CD4-positive, CD25-positive, alpha-beta regulatory T cell (primary cell): Measurements from ENCODE around the gene OSBP2. TPM values are rescaled to one million over a fixed set of nuclear protein-coding genes. Genes with fewer than 3 reads are reported as not detected.

Source experiments
- ATAC-seq, 2 donors: fragments of 150-1000 bp; cut with Tn5 transposase; one replicate each; pipeline ENCODE4 v1.10.0; 2021; ENCODE audit warnings: low read depth in 2 of 2, moderate number of reproducible peaks in 2 of 2, moderate library complexity in 1 of 2
- DNase-seq, 3 donors: peaks; one replicate each; pipeline versions ENCODE4 v3.0.0 to v3.0.0-alpha.2; 2012 to 2022; ENCODE audit warnings: mixed read lengths in 1 of 3
- H3K27ac ChIP-seq: one replicate; pipeline ENCODE4 v1.7.0; 2013; ENCODE audit warnings: mild to moderate bottlenecking, low read length; ENCODE audit not compliant: insufficient read depth, poor library complexity, severe bottlenecking
- H3K27me3 ChIP-seq: one replicate; pipeline ENCODE4 v1.7.0; 2013; ENCODE audit warnings: low read length; ENCODE audit not compliant: control insufficient read depth, insufficient read depth
- H3K36me3 ChIP-seq: one replicate; pipeline ENCODE4 v1.7.0; 2013; ENCODE audit warnings: mild to moderate bottlenecking, low read length, moderate library complexity; ENCODE audit not compliant: control insufficient read depth, insufficient read depth
- H3K4me1 ChIP-seq: 2 replicates; pipeline ENCODE4 v1.7.0; 2013; ENCODE audit warnings: mild to moderate bottlenecking, low read length; ENCODE audit not compliant: insufficient read depth, control insufficient read depth, poor library complexity, severe bottlenecking
- H3K4me3 ChIP-seq: one replicate; pipeline ENCODE4 v1.7.0; 2013; ENCODE audit warnings: low read depth, mild to moderate bottlenecking, low read length, moderate library complexity
- H3K9me3 ChIP-seq, 2 experiments: 1 replicate in 1 of 2; 2 replicates in 1 of 2; pipeline ENCODE4 v1.7.0; 2013; ENCODE audit warnings: low read length in 2 of 2, mild to moderate bottlenecking in 1 of 2, moderate library complexity in 1 of 2; ENCODE audit not compliant: control insufficient read depth in 2 of 2
- H3K27ac Mint-ChIP-seq, 3 donors: one replicate each; pipeline ENCODE4 v1.8.0; 2020 to 2022; ENCODE audit warnings: mild to moderate bottlenecking in 3 of 3, mixed read lengths in 3 of 3, moderate library complexity in 2 of 3
- H3K27me3 Mint-ChIP-seq: one replicate; pipeline ENCODE4 v1.8.0; 2022; ENCODE audit warnings: mild to moderate bottlenecking, mixed read lengths
- H3K36me3 Mint-ChIP-seq: one replicate; pipeline ENCODE4 v1.8.0; 2020; ENCODE audit warnings: mixed read lengths
- H3K4me1 Mint-ChIP-seq, 4 donors: one replicate each; pipeline ENCODE4 v1.8.0; 2020 to 2022; ENCODE audit warnings: mixed read lengths in 4 of 4, mild to moderate bottlenecking in 1 of 4
- H3K4me3 Mint-ChIP-seq, 4 donors: one replicate each; pipeline ENCODE4 v1.8.0; 2020 to 2022; ENCODE audit warnings: mild to moderate bottlenecking in 4 of 4, mixed read lengths in 4 of 4, moderate library complexity in 3 of 4
- H3K9me3 Mint-ChIP-seq, 7 donors: one replicate each; pipeline ENCODE4 v1.8.0; 2020 to 2022; ENCODE audit warnings: mixed read lengths in 7 of 7, mild to moderate bottlenecking in 3 of 7, moderate library complexity in 2 of 7
- polyA plus RNA-seq, 4 donors: library from polyadenylated mRNA; unstranded; fragments of 300-500 nt; fragmentation: Illumina TruSeq; gene quantifications; one replicate each; pipeline ENCODE4 v1.2.3, GENCODE V29; 2021
- total RNA-seq: library from RNA; stranded (reverse); gene quantifications from one replicate; pipeline ENCODE4 v1.2.3, GENCODE V29; 2022

The OSBP2 gene
- total and polyA plus RNA-seq, 5 donors from 2014 or later = 0.86 to 9.9 (median 1.7) TPM

DNA sequence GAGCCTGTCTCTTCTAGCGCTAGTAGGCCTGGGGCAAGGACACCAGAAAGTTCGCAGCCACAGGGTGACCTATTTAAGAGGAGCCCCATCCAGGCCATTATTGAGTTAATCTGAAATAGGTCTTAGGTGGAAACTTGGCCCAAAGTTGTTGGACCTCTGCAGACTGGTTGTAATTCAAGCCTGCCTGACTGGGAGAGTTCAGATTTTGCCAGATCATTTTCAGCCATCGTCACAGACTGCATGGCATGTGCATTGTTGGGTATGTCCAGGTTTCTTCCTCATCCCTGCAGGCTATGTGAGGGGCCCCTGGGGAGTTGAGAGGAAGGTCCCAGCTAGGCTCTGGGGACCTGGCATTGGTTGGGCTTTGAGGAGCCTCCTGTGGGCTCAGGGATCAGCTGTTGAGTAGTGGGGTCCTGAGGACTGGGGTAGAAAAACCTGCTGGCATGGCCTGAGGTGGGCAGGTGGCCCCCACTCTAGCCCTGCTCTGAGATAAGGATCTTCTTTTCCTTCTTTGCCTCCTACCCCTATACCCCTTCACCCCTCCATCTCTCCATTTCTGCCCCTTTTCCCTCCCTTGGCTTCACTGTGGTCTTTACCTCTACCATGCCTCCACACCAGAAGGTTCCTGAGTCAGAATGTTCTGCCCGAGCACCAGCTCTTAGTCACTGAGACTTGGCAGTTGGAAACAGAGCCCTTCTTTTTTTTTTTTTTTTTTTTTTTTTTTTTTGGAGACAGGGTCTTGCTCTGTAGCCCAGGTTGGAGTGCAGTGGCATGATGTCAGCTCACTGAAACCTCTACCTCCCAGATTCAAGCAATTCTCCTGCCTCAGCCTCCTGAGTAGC lies 161.2 kb downstream of the OSBP2 start:
- ATAC-seq (no peak), DNase-seq (no peak)
- H3K27me3 Mint-ChIP-seq = no peaks in the 10 kb centered on the region
- no peaks in the 10 kb centered on the region for H3K36me3 Mint-ChIP-seq
- no peak overlapping the region for H3K27ac Mint-ChIP-seq
- Histone ChIP-seq H3K36me3 (no peaks in the 10 kb centered on the region), H3K27me3 (peaks cover 4% of the 10 kb centered on the region), H3K9me3 (no peaks in the 10 kb centered on the region), H3K27ac (no peak overlapping the region), H3K4me1 (no peaks in the 10 kb centered on the region), H3K4me3 (no peak overlapping the region)
- peaks cover 0 to 13% (median 0%) of the 10 kb centered on the region in 7 donors for H3K9me3 Mint-ChIP-seq
- H3K4me3 Mint-ChIP-seq = no peak overlapping the region
- H3K4me1 Mint-ChIP-seq = no peaks in the 10 kb centered on the region

DNA sequence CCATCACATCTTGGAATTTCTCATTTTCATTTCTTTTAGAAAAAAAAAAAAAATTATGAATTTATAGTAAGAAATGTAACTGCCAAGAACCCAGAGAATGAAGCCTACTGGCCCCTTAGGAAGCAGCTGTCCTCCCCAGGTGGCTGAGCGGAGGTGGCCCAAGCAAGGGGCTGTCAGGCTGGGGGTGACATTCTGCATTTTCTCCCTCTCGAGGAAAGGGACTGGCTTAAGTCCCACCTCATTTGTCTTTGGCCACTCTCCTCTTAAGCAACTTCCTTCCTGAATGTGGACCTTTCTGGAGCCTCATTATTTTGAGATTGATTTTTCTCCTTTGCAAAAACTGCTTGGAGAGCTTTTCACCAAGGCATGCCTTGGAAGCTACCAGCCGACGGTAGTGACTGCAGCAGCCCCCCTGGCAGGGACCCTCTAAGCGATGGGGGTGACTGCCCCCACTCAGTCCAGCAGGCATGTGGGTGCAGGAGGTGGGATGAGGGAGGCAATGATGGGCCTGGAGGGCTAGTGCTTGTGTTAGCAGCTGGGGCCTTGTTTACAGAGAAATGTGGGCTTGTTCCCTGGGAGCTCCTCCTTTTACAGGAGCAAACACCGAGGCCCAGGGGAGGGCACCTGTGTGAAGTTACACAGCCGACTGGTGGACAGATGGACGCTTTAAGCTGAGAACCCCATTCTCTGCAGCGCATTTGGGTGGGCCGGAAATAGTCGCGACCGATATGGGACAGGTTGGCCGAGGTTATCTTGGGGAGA lies 162.2 kb downstream of the OSBP2 start:
- Histone ChIP-seq H3K4me1 (no peaks in the 10 kb centered on the region), H3K27ac (no peak overlapping the region), H3K4me3 (no peak overlapping the region), H3K9me3 (no peaks in the 10 kb centered on the region), H3K36me3 (no peaks in the 10 kb centered on the region), H3K27me3 (peaks cover 2% of the 10 kb centered on the region)
- Mint-ChIP-seq H3K36me3 (no peaks in the 10 kb centered on the region), H3K9me3 (peaks cover 0 to 13% (median 0%) of the 10 kb centered on the region in 7 donors), H3K27ac (no peak overlapping the region), H3K4me3 (no peak overlapping the region), H3K4me1 (no peaks in the 10 kb centered on the region), H3K27me3 (no peaks in the 10 kb centered on the region)
- DNase-seq = no peak
- ATAC-seq = no peak

DNA sequence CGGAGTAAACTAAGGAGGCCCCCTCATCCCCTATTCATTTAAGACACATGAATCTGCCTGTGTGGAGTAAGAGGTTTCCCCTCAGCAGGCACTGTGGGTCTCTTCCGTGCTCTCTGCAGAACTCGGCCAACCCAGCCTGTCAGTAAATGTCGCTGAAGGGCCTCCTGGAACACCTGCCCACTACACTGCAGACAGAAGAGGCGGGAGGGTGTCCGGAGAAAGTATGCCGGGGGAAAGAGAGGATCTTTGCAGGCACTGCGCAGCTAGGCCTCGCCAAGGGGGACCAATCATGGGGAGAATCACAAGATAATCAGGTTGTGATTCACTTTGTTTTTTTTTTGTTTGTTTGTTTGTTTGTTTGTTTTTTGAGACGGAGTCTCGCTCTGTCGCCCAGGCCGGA lies 163.1 kb downstream of the OSBP2 start:
- H3K27ac Mint-ChIP-seq = no peak overlapping the region
- Histone ChIP-seq H3K36me3 (no peaks in the 10 kb centered on the region), H3K27me3 (peaks cover 2% of the 10 kb centered on the region), H3K9me3 (no peaks in the 10 kb centered on the region), H3K4me1 (no peaks in the 10 kb centered on the region), H3K4me3 (no peak overlapping the region), H3K27ac (no peak overlapping the region)
- H3K4me3 Mint-ChIP-seq = no peak overlapping the region
- H3K4me1 Mint-ChIP-seq = no peaks in the 10 kb centered on the region
- peaks cover 0 to 5% (median 0%) of the 10 kb centered on the region in 7 donors for H3K9me3 Mint-ChIP-seq
- DNase-seq = no peak
- H3K36me3 Mint-ChIP-seq = no peaks in the 10 kb centered on the region
- ATAC-seq = no peak
- no peaks in the 10 kb centered on the region for H3K27me3 Mint-ChIP-seq

- ATAC-seq = no peak
- DNase-seq = no peak
These were observed 164.5 kb downstream of the OSBP2 start for GRCh38 chr22:30858976-30859713.

DNA sequence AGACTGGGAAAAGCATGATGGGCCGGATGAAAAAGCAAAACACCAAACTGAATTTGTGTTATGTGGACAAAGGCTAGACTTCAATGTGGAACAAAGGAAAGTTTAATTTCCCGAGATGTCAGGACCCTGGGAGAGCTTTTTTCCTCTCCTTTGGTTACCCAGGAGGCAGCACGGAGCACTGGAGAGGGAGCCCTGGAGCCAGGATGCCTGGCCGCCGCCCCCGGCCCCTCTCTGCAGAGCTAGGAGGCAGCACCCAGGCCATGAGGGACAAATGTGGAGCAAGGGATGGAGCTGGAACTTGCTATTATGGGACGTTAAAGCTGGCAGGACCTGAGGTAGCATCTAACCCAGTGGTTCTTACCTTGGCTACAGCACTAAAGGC lies 165.0 kb downstream of the OSBP2 start:
- Mint-ChIP-seq H3K36me3 (no peaks in the 10 kb centered on the region), H3K27me3 (no peaks in the 10 kb centered on the region), H3K27ac (no peak overlapping the region), H3K9me3 (no peaks in the 10 kb centered on the region), H3K4me1 (no peaks in the 10 kb centered on the region), H3K4me3 (no peak overlapping the region)
- ATAC-seq (no peak), DNase-seq (no peak)
- Histone ChIP-seq H3K36me3 (no peaks in the 10 kb centered on the region), H3K4me3 (no peak overlapping the region), H3K4me1 (no peaks in the 10 kb centered on the region), H3K9me3 (no peaks in the 10 kb centered on the region), H3K27ac (no peak overlapping the region), H3K27me3 (no peaks in the 10 kb centered on the region)

More at GRCh38 chr22:30858976-30859713, 164.5 kb downstream of the OSBP2 start:
- no peak overlapping the region for H3K4me3 ChIP-seq
- Mint-ChIP-seq H3K36me3 (no peaks in the 10 kb centered on the region), H3K9me3 (no peaks in the 10 kb centered on the region), H3K27me3 (no peaks in the 10 kb centered on the region), H3K27ac (no peak overlapping the region), H3K4me3 (no peak overlapping the region), H3K4me1 (no peaks in the 10 kb centered on the region)
- H3K27ac ChIP-seq = no peak overlapping the region
- no peaks in the 10 kb centered on the region for H3K36me3 ChIP-seq
- no peaks in the 10 kb centered on the region for H3K9me3 ChIP-seq
- no peaks in the 10 kb centered on the region for H3K4me1 ChIP-seq
- no peaks in the 10 kb centered on the region for H3K27me3 ChIP-seq

GRCh38 chr22:30860176-30861105 lies 165.8 kb downstream of the OSBP2 start:
- Histone ChIP-seq H3K4me1 (no peaks in the 10 kb centered on the region), H3K27ac (no peak overlapping the region), H3K27me3 (no peaks in the 10 kb centered on the region), H3K4me3 (no peak overlapping the region), H3K9me3 (no peaks in the 10 kb centered on the region), H3K36me3 (no peaks in the 10 kb centered on the region)
- H3K9me3 Mint-ChIP-seq = no peaks in the 10 kb centered on the region
- no peaks in the 10 kb centered on the region for H3K36me3 Mint-ChIP-seq
- no peak overlapping the region for H3K27ac Mint-ChIP-seq
- DNase-seq (no peak), ATAC-seq (no peak)
- H3K4me3 Mint-ChIP-seq = no peak overlapping the region
- no peaks in the 10 kb centered on the region for H3K4me1 Mint-ChIP-seq
- H3K27me3 Mint-ChIP-seq = no peaks in the 10 kb centered on the region

- no peaks in the 10 kb centered on the region for H3K9me3 Mint-ChIP-seq
- no peaks in the 10 kb centered on the region for H3K27me3 Mint-ChIP-seq
- H3K27ac Mint-ChIP-seq = no peak overlapping the region
- no peak for DNase-seq
- no peak for ATAC-seq
- Histone ChIP-seq H3K36me3 (no peaks in the 10 kb centered on the region), H3K4me3 (no peak overlapping the region), H3K9me3 (no peaks in the 10 kb centered on the region), H3K27me3 (no peaks in the 10 kb centered on the region), H3K27ac (no peak overlapping the region), H3K4me1 (no peaks in the 10 kb centered on the region)
- H3K36me3 Mint-ChIP-seq = no peaks in the 10 kb centered on the region
- no peak overlapping the region for H3K4me3 Mint-ChIP-seq
- H3K4me1 Mint-ChIP-seq = no peaks in the 10 kb centered on the region
These were observed 166.5 kb downstream of the OSBP2 start for GRCh38 chr22:30861131-30861530.
